PC-3 (cell line): ENCODE measurements around the gene KIF20A. TPM values are rescaled to one million over a fixed set of nuclear protein-coding genes. Genes with fewer than 3 reads are reported as not detected.

Source experiments
- ATAC-seq: fragments of 200-7000 bp; cut with Tn5 transposase; 2 replicates; pipeline ENCODE4 v1.9.1; 2020; ENCODE audit warnings: mild to moderate bottlenecking, moderate library complexity
- BruUV-seq: library from RNA; stranded (reverse); fragments of 400-500 nt; replicated peaks from 2 replicates; lab custom pipeline; 2021; lab: Mats Ljungman, UMichigan
- CTCF ChIA-PET: fragments of 300-600 bp; sonication (Branson Sonifier 250); formaldehyde crosslinking; loops from one replicate; lab custom pipeline; 2022; ENCODE audit warnings: antibody characterized with exemption; lab: Charles Lee
- POLR2A ChIA-PET: fragments of 300-600 bp; sonication (Branson Sonifier 250); formaldehyde crosslinking; loops from one replicate; lab custom pipeline; 2022; ENCODE audit warnings: antibody characterized with exemption; ENCODE audit not compliant: unreplicated experiment; lab: Charles Lee
- DNase-seq: peaks from one replicate; pipeline ENCODE4 v3.0.0-alpha.2; 2015
- H2AFZ ChIP-seq: fragments of 300-600 bp; sonication (generic); 2 replicates; pipeline ENCODE4 v1.6.0; 2016; ENCODE audit warnings: antibody characterized with exemption, low read length
- H3F3A ChIP-seq: fragments of 300-600 bp; sonication (generic); one replicate; pipeline ENCODE4 v1.6.0; 2017; ENCODE audit warnings: antibody characterized with exemption, low read length, control low read depth, mild to moderate bottlenecking; ENCODE audit not compliant: unreplicated experiment
- H3K27ac ChIP-seq: fragments of 300-600 bp; sonication (generic); 2 replicates; pipeline ENCODE4 v1.5.1; 2016; ENCODE audit warnings: mild to moderate bottlenecking, low read length
- H3K27me3 ChIP-seq: fragments of 300-600 bp; sonication (generic); 2 replicates; pipeline ENCODE4 v1.6.1; 2016; ENCODE audit warnings: low read length, mixed read lengths
- H3K36me3 ChIP-seq: fragments of 300-600 bp; sonication (generic); 2 replicates; pipeline ENCODE4 v1.6.1; 2016; ENCODE audit warnings: low read depth, mixed run types, low read length, mixed read lengths
- H3K4me1 ChIP-seq: fragments of 300-600 bp; sonication (generic); 2 replicates; pipeline ENCODE4 v1.5.1; 2016; ENCODE audit warnings: low read length; ENCODE audit not compliant: insufficient read depth
- H3K4me2 ChIP-seq: fragments of 300-600 bp; sonication (generic); 2 replicates; pipeline ENCODE4 v1.6.0; 2016; ENCODE audit warnings: low read length
- H3K4me3 ChIP-seq: fragments of 300-600 bp; sonication (generic); 2 replicates; pipeline ENCODE4 v1.5.1; 2016; ENCODE audit warnings: mild to moderate bottlenecking, low read length, mixed read lengths
- H3K79me2 ChIP-seq: fragments of 300-600 bp; sonication (generic); 2 replicates; pipeline ENCODE4 v1.6.1; 2017; ENCODE audit warnings: low read length, mixed read lengths
- H3K9ac ChIP-seq: fragments of 300-600 bp; sonication (generic); 2 replicates; pipeline ENCODE4 v1.6.0; 2016; ENCODE audit warnings: mild to moderate bottlenecking, low read length
- H3K9me2 ChIP-seq: fragments of 300-600 bp; sonication (generic); replicated peaks from 2 replicates; pipeline ENCODE4 v1.6.1; 2016; ENCODE audit warnings: mixed run types, low read length, mixed read lengths
- H3K9me3 ChIP-seq: fragments of 300-600 bp; sonication (generic); 2 replicates; pipeline ENCODE4 v1.6.1; 2016; ENCODE audit warnings: low read length, mixed read lengths
- H4K20me1 ChIP-seq: fragments of 300-600 bp; sonication (generic); 2 replicates; pipeline ENCODE4 v1.6.1; 2016; ENCODE audit warnings: low read length, mixed read lengths
- CTCF ChIP-seq: fragments of 300-600 bp; sonication (generic); conservative IDR thresholded peaks from 2 replicates; pipeline ENCODE4 v1.5.1; 2017; ENCODE audit warnings: antibody characterized with exemption, low read depth, mild to moderate bottlenecking, low read length
- EZH2 ChIP-seq: fragments of 300-600 bp; sonication (generic); IDR thresholded peaks from one replicate; pipeline ENCODE4 v1.6.1; 2017; ENCODE audit warnings: antibody characterized with exemption, mild to moderate bottlenecking, low read length; ENCODE audit not compliant: unreplicated experiment
- EZH2phosphoT487 ChIP-seq: fragments of 300-600 bp; sonication (generic); IDR thresholded peaks from 2 replicates; pipeline ENCODE4 v1.6.1; 2018; ENCODE audit warnings: mild to moderate bottlenecking, antibody characterized with exemption, low read length, borderline replicate concordance
- intact Hi-C: fragments of 100-400 bp; cut with micrococcal nuclease; formaldehyde crosslinking; loops from 2 replicates; pipeline ENCODE4 v1.9.0; 2023
- total RNA-seq: library from RNA; depleted of rRNA; stranded (reverse); fragments of >200 nt; gene quantifications from 2 replicates; pipeline ENCODE4 v1.2.3, GENCODE V29; 2014

KIF20A gene
- total RNA-seq, 1 experiment from 2014 or later: 55.5 TPM

DNA sequence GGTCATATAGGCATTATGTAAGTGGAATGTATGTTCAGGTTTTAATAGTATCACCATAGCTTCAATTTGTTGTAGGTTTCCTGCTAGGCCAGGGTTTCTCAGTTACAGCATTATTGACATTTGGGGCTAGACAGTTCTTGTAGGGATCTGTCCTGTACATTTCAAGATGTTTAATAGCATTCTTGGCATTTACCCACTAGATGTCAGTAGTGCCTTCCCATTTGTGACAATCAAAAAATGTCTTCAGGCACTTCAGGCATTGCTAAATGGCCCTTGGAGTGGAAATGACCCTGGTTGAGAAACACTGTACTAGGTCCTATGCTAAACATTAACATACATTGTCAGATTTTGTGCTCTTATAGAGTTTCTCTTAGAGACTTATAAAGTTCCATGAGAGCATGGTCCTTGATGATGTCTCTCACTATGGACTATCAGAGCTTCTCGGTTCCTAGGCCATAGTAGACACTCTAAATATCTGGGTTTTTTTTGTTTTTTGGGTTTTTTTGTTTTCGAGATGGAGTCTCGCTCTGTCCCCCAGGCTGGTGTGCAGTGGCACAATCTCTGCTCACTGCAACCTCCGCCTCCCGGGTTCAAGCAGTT, 1.4 kb downstream of the KIF20A start:
- Histone ChIP-seq H3F3A (no peaks in the 10 kb centered on the region), H3K27ac (no peak overlapping the region), H3K9ac (peak overlapping the region; percentile 79), H3K4me3 (peak overlapping the region; percentile 95), H3K79me2 (peaks cover 57% of the 10 kb centered on the region), H3K36me3 (peaks cover 44% of the 10 kb centered on the region), H2AFZ (no peak overlapping the region), H3K27me3 (no peaks in the 10 kb centered on the region), H3K9me2 (no peaks in the 10 kb centered on the region), H3K4me2 (peak overlapping the region; percentile 95), H4K20me1 (peaks cover 5% of the 10 kb centered on the region; the same call in 1 of the 2 replicates), H3K4me1 (peaks cover 15% of the 10 kb centered on the region), H3K9me3 (no peaks in the 10 kb centered on the region)
- POLR2A ChIA-PET: no interaction called here
- ATAC-seq (peak; percentile 16), DNase-seq (peak; percentile 71)
- intact Hi-C loops: no loop called here
- TF ChIP-seq EZH2 (no peak), CTCF (peak; percentile 69)
- CTCF ChIA-PET: no interaction called here
- no TSS peak for BruUV-seq

DNA sequence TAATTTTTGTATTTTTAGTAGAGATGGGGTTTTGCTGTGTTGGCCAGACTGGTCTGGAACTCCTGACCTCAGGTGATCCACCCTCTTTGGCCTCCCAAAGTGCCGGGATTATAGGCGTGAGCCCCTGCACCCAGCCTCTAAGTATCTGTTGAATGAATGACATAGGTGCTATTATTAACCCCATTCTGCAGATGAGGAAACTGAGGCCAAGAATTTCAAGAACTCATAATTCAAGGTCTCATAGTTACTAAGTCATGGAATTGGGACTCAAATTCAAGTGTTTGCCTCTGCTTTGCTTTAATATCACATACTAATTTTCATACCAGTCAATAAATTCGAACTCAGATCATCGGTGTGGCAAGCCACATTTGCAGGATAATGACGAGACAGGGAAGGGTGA, 1.9 kb downstream of the KIF20A start:
- Histone ChIP-seq H3K27ac (no peak overlapping the region), H4K20me1 (peaks cover 5% of the 10 kb centered on the region; the same call in 1 of the 2 replicates), H3K4me3 (peak overlapping the region; percentile 95; the same call in 1 of the 2 replicates), H3K27me3 (no peaks in the 10 kb centered on the region), H3K4me1 (peaks cover 15% of the 10 kb centered on the region), H3K4me2 (peak overlapping the region; percentile 95), H3K9ac (no peak overlapping the region), H3F3A (no peaks in the 10 kb centered on the region), H3K9me3 (no peaks in the 10 kb centered on the region), H3K79me2 (peaks cover 55% of the 10 kb centered on the region), H3K36me3 (peaks cover 48% of the 10 kb centered on the region), H2AFZ (no peak overlapping the region), H3K9me2 (no peaks in the 10 kb centered on the region)
- TF ChIP-seq EZH2 (no peak), EZH2phosphoT487 (no peak), CTCF (no peak)
- ATAC-seq (no peak), DNase-seq (no peak)
- intact Hi-C loops: no loop called here
- no TSS peak for BruUV-seq
- CTCF ChIA-PET: no interaction called here
- POLR2A ChIA-PET: no interaction called here

- Histone ChIP-seq H3K27ac (no peak overlapping the region), H3K36me3 (peaks cover 67% of the 10 kb centered on the region), H3F3A (no peaks in the 10 kb centered on the region), H4K20me1 (peaks cover 5% of the 10 kb centered on the region; the same call in 1 of the 2 replicates), H3K4me2 (no peak overlapping the region), H3K79me2 (peaks cover 35% of the 10 kb centered on the region), H3K9ac (no peak overlapping the region), H2AFZ (no peak overlapping the region), H3K9me2 (no peaks in the 10 kb centered on the region), H3K9me3 (no peaks in the 10 kb centered on the region), H3K4me1 (peaks cover 11% of the 10 kb centered on the region), H3K4me3 (no peak overlapping the region), H3K27me3 (no peaks in the 10 kb centered on the region)
- TF ChIP-seq EZH2: no peak
- no peak for TF ChIP-seq EZH2phosphoT487
- BruUV-seq: no TSS peak
- DNase-seq (no peak), ATAC-seq (no peak)
- intact Hi-C loops: no loop called here
- ChIA-PET POLR2A (no interaction called here), CTCF (no interaction called here)
Measured at GRCh38 chr5:138182808-138183207, 3.9 kb downstream of the KIF20A start.
